Stimulated activated CD4-positive, alpha-beta T cell treated with anti-CD3 and anti-CD28 coated beads, Interleukin-1b, Interleukin-23, amount 100 ng/mL, for 24 hours (primary cell): ENCODE results near the gene SLC29A1.
"Not testable (repeated sequence)": the region's sequence is repeated elsewhere in the genome, so short reads cannot be mapped to it uniquely, and the experiment has no call there.

Experiments
- DNase-seq, 4 experiments: peaks; one replicate each; pipeline ENCODE4 v3.0.0-alpha.2; 2020; ENCODE audit warnings: low read depth in 4 of 4, low spot score in 1 of 4

The SLC29A1 gene

GRCh38 chr6:44221291-44221960 is 2.0 kb upstream of the SLC29A1 start:
- peak in 2 of 4 experiments; percentile 39 to 64 for DNase-seq

- no peak for DNase-seq
These were observed 1.4 kb upstream of the SLC29A1 start for GRCh38 chr6:44221961-44222335.

GRCh38 chr6:44222486-44223318 is 693 bp upstream of the SLC29A1 start:
- DNase-seq: no peak

- DNase-seq: no peak
These were observed 902 bp downstream of the SLC29A1 start for GRCh38 chr6:44224029-44224964.

- DNase-seq: no peak
These were observed 1.5 kb downstream of the SLC29A1 start for GRCh38 chr6:44224965-44225305.

GRCh38 chr6:44225579-44226325 is 2.4 kb downstream of the SLC29A1 start:
- DNase-seq: no peak

- no peak for DNase-seq
These were observed 3.2 kb downstream of the SLC29A1 start for GRCh38 chr6:44226368-44227147.

- no peak for DNase-seq
These were observed 3.9 kb downstream of the SLC29A1 start for GRCh38 chr6:44227148-44227793.

GRCh38 chr6:44228031-44228430 is 4.6 kb downstream of the SLC29A1 start:
- DNase-seq: no peak

GRCh38 chr6:44228433-44228832 is 5.0 kb downstream of the SLC29A1 start:
- no peak for DNase-seq

GRCh38 chr6:44228836-44229235 is 5.4 kb downstream of the SLC29A1 start:
- no peak for DNase-seq

- DNase-seq: no peak
These were observed 6.1 kb downstream of the SLC29A1 start for GRCh38 chr6:44229376-44230033.

GRCh38 chr6:44230034-44230675 is 6.8 kb downstream of the SLC29A1 start:
- DNase-seq: no peak

GRCh38 chr6:44231426-44231825 is 8.0 kb downstream of the SLC29A1 start:
- not testable (repeated sequence) for DNase-seq

GRCh38 chr6:44232676-44233566 is 9.5 kb downstream of the SLC29A1 start:
- DNase-seq: no peak

GRCh38 chr6:44233567-44234100 is 10.2 kb downstream of the SLC29A1 start:
- no peak for DNase-seq
